ENCODE data around the gene CCNY.

The CCNY gene

DNA sequence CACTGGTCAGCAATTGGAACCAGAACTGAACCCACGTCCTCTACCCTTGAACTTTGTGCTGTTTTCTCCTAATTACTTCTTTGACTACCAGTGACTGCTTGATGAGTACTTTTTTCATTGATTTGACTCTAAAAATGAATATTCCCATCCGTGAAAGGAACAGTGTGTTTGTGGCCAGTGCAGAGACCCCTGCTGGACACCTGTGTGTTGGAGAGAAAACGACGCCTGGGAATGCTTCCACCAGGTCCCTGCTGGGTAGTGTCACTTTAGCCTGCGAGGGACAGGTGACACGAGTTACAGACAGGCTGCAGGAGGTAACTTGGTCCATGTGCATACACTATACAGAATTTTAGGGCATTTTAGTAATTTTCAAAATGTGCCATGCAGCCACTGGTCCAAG lies 262.1 kb downstream of the CCNY start:
- no peak for DNase-seq

DNA sequence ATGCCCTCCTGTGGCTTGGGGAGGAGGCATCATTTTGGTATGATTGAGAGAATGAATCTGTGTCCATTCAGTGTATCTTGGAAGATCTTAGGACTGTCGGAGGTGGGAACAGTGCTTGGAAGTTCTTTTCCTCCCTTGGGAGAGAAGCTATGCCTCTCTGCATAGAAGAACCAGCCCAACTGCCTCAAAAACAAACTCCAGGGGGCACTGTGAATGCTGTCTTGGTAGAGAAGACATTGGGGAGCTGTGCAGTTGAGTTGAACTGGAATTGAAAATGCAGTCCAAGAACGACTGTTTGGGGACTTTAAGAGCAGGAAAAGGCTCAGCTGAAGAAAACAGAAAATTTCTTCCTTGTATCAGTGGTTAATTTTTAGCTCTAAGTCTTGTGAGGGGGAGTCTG lies 263.9 kb downstream of the CCNY start:
- no peak for DNase-seq

DNA sequence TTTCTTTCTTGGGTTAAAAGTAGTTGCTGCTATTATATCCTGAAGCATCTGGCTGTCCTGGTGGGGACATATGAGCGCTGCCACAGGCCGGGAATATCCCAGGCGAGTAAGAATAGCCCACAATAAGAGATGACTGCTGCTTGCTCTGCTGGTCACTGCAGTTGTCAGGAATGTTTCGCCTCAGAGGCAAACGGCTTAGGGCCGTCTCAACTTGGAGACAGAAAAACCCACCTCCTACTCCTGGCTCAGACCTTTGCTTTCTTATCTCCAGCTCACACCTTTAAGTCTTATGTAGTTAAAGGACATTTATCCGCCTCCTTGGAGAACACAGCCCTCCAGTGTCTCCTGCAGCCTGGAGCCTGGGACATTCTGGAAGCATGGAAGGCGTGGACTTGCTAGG lies 268.9 kb downstream of the CCNY start, which contains the start of gene GJD4:
Gene GJD4 (plus strand): TSS at position 151 of the 400 bp plus-strand sequence. CDS start 227 bp downstream, at position 378.
- DNase-seq, result no peak

DNA sequence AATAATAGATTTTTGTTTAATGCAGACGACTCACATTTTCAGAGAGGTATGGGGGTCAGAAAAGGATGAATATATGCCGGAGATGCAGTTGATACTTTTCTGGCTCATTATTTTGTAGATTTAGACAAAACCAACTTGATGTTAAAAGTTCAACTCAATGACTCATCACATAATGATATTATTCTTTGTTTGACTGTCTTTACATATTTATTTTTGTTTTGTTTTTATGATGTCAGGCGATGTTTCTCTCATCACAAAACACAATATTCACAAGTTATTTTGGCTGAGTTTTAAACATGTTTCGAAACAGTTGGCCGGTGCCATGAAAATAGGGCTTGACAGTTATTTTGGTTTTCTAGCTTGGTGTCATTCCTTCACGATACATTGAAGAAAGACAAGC lies 270.1 kb downstream of the CCNY start:
- no peak for DNase-seq

DNA sequence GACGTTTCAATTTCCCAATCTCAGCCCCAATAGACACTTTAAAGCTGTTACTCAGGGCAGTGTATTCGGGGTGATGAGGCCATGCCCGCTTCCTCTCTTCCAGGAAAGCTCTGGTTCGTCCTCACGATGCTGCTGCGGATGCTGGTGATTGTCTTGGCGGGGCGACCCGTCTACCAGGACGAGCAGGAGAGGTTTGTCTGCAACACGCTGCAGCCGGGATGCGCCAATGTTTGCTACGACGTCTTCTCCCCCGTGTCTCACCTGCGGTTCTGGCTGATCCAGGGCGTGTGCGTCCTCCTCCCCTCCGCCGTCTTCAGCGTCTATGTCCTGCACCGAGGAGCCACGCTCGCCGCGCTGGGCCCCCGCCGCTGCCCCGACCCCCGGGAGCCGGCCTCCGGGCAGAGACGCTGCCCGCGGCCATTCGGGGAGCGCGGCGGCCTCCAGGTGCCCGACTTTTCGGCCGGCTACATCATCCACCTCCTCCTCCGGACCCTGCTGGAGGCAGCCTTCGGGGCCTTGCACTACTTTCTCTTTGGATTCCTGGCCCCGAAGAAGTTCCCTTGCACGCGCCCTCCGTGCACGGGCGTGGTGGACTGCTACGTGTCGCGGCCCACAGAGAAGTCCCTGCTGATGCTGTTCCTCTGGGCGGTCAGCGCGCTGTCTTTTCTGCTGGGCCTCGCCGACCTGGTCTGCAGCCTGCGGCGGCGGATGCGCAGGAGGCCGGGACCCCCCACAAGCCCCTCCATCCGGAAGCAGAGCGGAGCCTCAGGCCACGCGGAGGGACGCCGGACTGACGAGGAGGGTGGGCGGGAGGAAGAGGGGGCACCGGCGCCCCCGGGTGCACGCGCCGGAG lies 271.4 kb downstream of the CCNY start:
- peak; percentile 41 for DNase-seq

DNA sequence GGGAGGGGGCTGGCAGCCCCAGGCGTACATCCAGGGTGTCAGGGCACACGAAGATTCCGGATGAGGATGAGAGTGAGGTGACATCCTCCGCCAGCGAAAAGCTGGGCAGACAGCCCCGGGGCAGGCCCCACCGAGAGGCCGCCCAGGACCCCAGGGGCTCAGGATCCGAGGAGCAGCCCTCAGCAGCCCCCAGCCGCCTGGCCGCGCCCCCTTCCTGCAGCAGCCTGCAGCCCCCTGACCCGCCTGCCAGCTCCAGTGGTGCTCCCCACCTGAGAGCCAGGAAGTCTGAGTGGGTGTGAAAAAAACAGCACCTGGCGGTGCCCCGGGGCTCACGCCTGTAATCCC lies 272.0 kb downstream of the CCNY start:
- no peak for DNase-seq

DNA sequence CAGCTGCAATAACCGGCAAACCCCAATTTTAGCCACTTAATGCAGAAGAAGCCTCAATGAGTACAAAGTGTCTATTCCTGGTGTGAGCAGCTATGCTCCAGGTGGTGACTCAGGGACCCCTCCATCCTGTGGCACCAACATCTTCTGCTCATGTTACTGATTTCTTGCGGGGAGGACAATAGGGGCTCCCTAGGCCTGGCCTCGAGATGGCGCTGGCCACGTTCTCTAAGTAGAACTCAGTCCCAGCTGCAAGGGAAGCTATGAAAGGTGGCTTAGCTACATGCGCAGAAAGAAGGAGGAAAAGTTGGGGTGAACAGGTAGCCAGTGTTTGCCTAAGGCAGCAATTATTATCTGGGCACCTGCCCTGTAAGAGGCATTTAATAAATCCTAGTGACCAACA lies 275.4 kb downstream of the CCNY start:
- no peak for DNase-seq

DNA sequence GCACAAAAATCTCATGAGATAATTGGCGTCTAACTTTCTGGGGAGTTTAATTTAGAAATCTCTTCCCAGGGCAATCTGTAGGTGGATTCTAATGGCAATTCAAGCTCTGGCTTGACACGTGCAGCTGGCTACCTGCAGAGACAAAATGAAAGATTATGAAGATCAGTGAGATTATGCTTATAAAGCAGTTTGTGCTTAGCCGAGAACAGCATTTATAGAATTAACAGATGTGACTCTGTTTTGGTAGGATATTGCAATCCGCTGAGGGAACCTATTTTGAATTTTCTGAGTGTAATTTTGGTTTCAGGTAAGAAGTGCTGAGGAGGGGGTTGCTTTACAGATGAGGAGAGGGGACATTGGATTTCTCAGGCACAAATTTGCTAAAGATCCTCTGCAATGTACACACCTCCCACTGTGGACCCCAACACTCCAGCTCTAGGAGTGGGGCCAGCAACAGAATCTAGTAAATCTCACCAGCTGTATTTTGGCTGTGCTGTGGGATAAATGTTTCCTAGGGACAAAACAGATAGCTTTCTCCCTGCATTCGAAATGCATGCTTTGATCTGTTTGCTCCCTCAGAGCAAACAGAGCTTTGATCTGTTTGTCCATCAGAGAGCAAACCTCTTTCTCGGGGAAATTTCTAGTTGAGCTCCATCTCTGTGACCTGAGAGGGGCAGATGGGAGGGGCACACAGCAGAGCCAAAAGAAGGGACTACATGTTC lies 276.2 kb downstream of the CCNY start:
- no peak for DNase-seq

DNA sequence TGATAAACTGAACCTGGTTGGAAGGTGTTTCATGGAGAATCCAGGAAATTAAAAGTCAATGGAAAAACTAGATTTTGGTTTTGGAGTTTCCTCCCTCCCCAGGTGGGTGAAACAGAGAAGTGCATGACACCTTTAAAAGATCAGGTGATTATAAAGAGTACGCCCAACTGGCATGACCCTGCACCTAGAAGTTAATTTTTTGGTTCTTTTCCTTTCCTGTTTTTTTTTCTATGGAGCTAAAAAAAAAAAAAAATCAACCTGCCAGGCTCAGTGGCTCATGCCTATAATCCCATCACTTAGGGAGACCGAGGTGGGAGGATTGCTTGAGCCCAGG lies 276.8 kb downstream of the CCNY start:
- DNase-seq, result no peak

DNA sequence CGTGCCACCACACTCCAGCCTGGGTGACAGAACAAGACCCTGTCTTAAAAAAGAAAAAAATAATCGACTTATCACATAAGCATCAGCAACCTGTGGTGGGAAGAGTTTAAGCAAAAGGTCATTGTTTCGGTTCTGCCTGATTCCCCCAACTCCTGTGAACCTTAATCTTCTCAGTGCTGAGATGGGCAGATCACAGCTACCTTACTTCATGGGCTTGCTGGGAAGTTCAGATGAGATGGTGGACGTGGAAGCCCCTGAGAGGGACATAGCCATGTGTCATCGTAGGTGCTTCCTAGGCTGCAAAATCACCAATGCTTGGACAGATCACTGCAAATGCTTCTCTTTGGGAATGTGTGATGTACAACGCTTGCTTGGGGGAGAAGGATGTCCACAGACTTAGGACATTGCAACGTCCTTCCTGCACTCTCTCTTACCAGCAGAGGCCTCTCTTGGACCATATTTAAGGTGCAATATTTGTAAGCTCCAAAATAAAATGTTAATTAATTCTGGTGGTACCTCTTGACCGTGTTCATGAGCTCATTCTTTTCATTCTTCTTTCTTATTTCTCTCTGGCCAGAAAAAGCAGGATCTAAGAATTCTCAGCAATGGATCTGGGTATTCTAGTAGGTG lies 277.4 kb downstream of the CCNY start:
- DNase-seq, result no peak

DNA sequence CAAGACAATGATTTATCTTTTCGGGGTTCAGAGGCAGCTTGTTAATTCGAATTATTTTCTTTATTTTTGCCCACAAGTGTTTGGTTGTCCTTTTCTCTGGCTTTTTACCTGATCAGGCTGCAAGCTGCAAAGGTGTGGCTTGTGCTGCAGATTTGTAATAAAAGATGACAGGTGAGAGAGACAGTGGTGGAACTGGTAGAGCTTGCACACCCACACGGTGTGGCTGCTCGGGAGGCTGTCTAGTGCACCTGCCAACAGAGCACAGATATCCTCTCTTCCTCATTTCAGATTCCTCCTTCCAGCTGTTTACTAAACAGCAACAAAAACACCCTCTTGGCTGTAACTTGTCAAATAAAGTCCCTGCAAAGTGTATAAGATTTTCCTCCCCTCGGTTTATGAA lies 278.0 kb downstream of the CCNY start:
- DNase-seq, result no peak

Measured in right hindlimb (tissue), 1 donor.